ENCODE measurements around the gene MPZL3.
"Not testable (repeated sequence)": the region's sequence is repeated elsewhere in the genome, so short reads cannot be mapped to it uniquely, and the experiment has no call there.

MPZL3 gene

GRCh38 chr11:118193910-118194566 is 58.1 kb downstream of the MPZL3 start:
- H3K4me3 ChIP-seq (ENCODE audit: low read depth, low read length), result no peak overlapping the region
- no peak for TF ChIP-seq CTCF (IDR thresholded peaks at IDR 0.05; ENCODE audit: control insufficient read depth, extremely low read depth, insufficient read depth)
- no peak for DNase-seq (ENCODE audit: low read depth)

DNA sequence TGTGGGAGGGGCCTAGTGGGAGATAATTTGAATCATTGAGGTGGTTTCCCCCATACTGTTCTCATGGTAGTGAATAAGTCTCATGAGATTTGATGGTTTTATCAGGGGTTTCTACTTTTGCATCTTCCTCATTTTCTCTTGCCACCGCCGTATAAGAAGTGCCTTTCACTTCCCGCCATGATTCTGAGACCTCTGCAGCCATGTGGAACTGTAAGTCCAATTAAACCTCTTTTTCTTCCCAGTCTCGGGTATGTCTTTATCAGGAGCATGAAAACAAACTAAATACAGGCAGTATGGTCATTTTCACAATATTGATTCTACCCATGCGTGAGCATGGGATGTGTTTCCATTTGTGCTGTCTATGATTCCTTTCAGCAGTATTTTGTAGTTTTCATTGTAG is 59.3 kb downstream of the MPZL3 start:
- not testable (repeated sequence) for H3K4me3 ChIP-seq (ENCODE audit: low read depth, low read length); DNase-seq (ENCODE audit: low read depth)

- DNase-seq (ENCODE audit: low read depth), result not testable (repeated sequence)
Measured at GRCh38 chr11:118190942-118191506, 61.1 kb downstream of the MPZL3 start.

GRCh38 chr11:118186346-118187107 is 65.6 kb downstream of the MPZL3 start:
- DNase-seq (ENCODE audit: low read depth), result no peak
- TF ChIP-seq CTCF (IDR thresholded peaks at IDR 0.05; ENCODE audit: control insufficient read depth, extremely low read depth, insufficient read depth), result no peak
- no peak overlapping the region for H3K4me3 ChIP-seq (ENCODE audit: low read depth, low read length)

More at GRCh38 chr11:118190942-118191506, 61.1 kb downstream of the MPZL3 start:
- H3K4me3 ChIP-seq (ENCODE audit: low read depth, low read length), result not testable (repeated sequence)

DNA sequence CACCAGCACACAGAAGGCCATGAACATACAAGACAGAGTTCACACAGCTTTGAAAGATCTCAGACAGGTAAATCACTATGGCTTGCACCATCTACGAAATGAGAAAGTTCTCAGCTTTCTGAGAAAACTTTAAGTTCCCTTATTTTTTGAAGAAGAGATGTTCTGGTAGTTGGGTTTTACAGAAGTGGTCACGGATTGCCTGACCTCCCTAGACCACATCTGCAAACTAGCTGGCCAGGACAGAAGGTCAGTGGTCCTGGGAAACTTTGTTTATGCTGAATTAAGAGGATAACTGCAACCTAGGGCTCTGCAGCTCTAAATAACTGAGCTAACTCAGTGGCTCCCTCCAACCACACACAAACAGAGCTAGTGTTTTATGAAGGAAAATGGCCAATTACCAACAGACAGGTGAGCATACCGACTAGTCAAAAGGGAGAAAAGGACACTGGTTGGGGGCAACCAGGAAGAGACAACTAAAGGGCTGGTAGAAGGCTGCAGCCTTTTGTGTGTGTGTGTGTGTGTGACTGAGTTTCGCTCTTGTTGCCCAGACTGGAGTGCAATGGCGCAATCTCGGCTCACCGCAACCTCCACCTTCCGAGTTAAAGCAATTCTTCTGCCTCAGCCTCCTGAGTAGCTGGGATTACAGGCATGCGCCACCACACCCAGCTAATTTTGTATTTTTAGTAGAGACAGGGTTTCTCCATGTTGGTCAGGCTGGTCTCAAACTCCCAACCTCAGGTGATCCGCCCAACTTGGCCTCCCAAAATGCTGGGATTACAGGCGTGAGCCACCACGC is 67.2 kb downstream of the MPZL3 start:
- DNase-seq (ENCODE audit: low read depth), result no peak
- H3K4me3 ChIP-seq (ENCODE audit: low read depth, low read length), result no peak overlapping the region
- no peak for TF ChIP-seq CTCF (IDR thresholded peaks at IDR 0.05; ENCODE audit: control insufficient read depth, extremely low read depth, insufficient read depth)

DNA sequence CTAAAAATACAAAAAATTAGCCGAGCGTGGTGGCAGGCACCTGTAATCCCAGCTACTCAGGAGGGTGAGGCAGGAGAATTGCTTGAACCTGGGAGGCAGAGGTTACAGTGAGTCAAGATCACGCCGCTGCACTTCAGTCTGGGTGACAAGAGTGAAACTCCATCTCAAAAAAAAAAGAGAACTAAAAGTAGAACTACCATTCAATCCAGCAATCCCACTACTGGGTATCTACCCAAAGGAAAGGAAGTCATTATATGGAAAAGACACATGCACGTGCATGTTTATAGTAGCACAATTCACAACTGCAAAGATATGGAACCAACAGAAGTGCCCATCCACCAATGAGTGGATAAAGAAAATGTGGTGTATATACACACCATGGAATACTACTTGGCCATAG is 68.5 kb downstream of the MPZL3 start:
- H3K4me3 ChIP-seq (ENCODE audit: low read depth, low read length); DNase-seq (ENCODE audit: low read depth): not testable (repeated sequence)

GRCh38 chr11:118180300-118180703 is 71.9 kb downstream of the MPZL3 start:
- H3K4me3 ChIP-seq (ENCODE audit: low read depth, low read length), result no peak overlapping the region
- no peak for TF ChIP-seq CTCF (IDR thresholded peaks at IDR 0.05; ENCODE audit: control insufficient read depth, extremely low read depth, insufficient read depth)
- DNase-seq (ENCODE audit: low read depth), result no peak

- no peak for DNase-seq (ENCODE audit: low read depth)
- no peak for TF ChIP-seq CTCF (IDR thresholded peaks at IDR 0.05; ENCODE audit: control insufficient read depth, extremely low read depth, insufficient read depth)
- H3K4me3 ChIP-seq (ENCODE audit: low read depth, low read length), result no peak overlapping the region
Measured at GRCh38 chr11:118176778-118177134, 75.4 kb downstream of the MPZL3 start.

Data from LNCaP clone FGC (cell line).